HG03565 (cell line): ENCODE measurements around the gene BOC.

Experiments used
- ATAC-seq: cut with Tn5 transposase; IDR thresholded peaks from one replicate; pipeline ENCODE4 v1.9.1; 2021; ENCODE audit warnings: mild to moderate bottlenecking, moderate library complexity; ENCODE audit not compliant: unreplicated experiment

BOC gene

GRCh38 chr3:113223475-113224281 is 12.3 kb downstream of the BOC start:
- ATAC-seq = peak; percentile 75

- no peak for ATAC-seq
Measured at GRCh38 chr3:113225286-113225685, 13.9 kb downstream of the BOC start.

- ATAC-seq = no peak
Measured at GRCh38 chr3:113226491-113226890, 15.1 kb downstream of the BOC start.

GRCh38 chr3:113227146-113227545 is 15.8 kb downstream of the BOC start:
- no peak for ATAC-seq

- ATAC-seq = no peak
Measured at GRCh38 chr3:113228498-113229286, 17.3 kb downstream of the BOC start.

- ATAC-seq = no peak
Measured at GRCh38 chr3:113231391-113231790, 20.0 kb downstream of the BOC start.

GRCh38 chr3:113231827-113232253 is 20.5 kb downstream of the BOC start:
- no peak for ATAC-seq

GRCh38 chr3:113232342-113232741 is 21.0 kb downstream of the BOC start:
- no peak for ATAC-seq

- no peak for ATAC-seq
Measured at GRCh38 chr3:113233497-113233896, 22.1 kb downstream of the BOC start.

GRCh38 chr3:113234028-113234427 is 22.7 kb downstream of the BOC start:
- ATAC-seq = no peak

GRCh38 chr3:113234688-113235260 is 23.4 kb downstream of the BOC start:
- no peak for ATAC-seq

- no peak for ATAC-seq
Measured at GRCh38 chr3:113238503-113238902, 27.1 kb downstream of the BOC start.

GRCh38 chr3:113240841-113241240 is 29.5 kb downstream of the BOC start:
- ATAC-seq = no peak

GRCh38 chr3:113241292-113242095 is 30.1 kb downstream of the BOC start:
- ATAC-seq = no peak

- ATAC-seq = no peak
Measured at GRCh38 chr3:113242096-113242581, 30.8 kb downstream of the BOC start.

- ATAC-seq = no peak
Measured at GRCh38 chr3:113243071-113243470, 31.7 kb downstream of the BOC start.

GRCh38 chr3:113243846-113244245 is 32.5 kb downstream of the BOC start:
- no peak for ATAC-seq

- ATAC-seq = no peak
Measured at GRCh38 chr3:113245761-113246161, 34.4 kb downstream of the BOC start.

- no peak for ATAC-seq
Measured at GRCh38 chr3:113247068-113247467, 35.7 kb downstream of the BOC start.

- ATAC-seq = no peak
Measured at GRCh38 chr3:113247675-113248458, 36.5 kb downstream of the BOC start.
